ENCODE data around the gene MLLT6.

The MLLT6 gene

DNA sequence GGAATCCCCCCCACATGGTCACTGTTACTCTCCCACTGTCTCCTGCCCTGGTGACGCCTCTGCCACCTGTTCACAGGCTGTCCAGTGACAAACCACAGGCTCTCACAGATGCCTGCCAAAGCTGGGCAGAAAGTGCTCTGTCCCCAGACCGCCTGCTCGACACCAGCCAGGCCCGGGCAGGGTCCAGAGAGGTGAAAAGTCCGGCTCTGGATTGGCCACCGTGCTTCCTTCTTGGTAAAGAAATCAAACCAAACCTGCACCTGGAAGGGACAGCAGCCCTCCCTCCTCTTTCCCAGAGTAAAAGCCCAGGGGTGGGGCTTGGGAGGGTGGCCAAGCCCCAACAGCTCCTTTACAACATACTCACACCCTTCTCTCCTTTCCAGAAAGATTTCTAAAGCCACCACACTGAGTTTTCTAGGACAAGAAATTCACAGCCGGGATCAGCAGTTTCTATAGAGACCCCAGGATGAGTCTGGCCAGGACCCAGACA is 36.9 kb downstream of the MLLT6 start:
- DNase-seq (ENCODE audit: low read depth, low spot score), result no peak

DNA sequence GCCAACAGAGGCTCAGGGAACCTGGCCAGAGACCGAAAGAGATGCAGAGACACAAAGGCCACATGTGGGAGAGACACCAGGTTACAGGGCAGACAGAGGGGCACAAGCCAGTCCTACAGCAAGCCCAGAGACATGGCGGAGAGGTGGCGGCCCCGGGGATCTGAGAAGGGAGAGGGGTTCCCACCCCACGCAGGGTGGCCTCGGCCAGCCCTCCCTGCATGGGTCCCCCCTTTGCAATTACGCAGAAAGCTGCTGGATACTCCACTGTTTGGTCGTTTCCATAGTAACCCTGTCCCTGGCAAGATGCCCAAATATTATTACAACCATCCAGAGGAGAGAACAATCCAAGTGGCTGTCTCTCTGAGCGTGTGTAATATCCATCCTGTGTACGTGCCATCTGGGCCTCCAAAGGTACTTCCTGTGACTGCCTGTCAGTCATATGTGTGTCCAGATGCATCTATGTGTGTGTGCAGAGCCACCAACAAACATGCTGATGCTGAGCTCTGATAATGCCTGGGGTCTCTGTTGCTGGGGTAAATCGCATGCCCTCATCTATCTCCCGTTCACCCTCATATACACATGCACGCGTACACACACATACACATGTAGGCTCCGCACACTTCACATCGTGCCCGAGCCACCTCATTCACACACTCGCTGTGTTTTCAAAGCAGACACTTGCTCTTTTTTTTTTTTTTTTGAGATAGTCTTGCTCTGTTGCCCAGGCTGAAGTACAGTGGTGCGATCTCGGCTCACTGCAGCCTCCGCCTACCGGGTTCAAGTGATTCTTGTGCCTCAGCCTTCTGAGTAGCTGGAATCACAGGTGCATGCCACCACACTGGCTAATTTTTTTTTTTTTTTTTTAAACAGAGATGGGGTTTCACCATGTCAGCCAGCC is 37.6 kb downstream of the MLLT6 start:
- DNase-seq (ENCODE audit: low read depth, low spot score), result no peak

DNA sequence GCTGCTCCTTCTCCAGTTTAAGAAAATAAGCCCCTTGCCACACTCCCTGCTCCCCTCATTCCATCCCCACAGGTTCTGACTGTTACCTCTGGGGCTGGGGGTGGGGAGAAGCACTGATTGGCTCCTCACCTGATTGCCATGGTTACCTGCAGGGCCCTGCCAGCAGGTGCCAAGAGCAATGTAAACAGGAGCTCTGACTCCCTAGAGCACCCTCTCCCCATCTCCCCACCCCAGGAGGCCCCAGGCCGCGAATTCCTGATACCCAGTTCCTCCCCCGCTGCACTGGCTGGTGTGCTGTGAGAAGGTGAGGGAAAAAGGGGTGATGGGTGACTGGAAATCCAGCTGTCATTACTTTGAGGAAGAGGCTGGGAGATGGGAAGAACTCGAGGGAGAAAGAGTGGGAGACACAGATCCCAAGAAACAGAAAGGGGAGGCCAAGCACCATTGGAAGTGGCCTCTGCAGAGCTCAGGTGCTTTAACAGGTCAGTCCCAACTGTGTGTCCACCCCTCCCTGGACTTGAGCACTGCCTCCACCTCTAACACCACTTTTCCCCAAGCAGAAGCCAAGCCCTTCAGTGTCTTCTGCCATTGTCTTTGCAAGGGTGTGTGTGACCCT is 38.6 kb downstream of the MLLT6 start:
- DNase-seq (ENCODE audit: low read depth, low spot score), result no peak

GRCh38 chr17:38745545-38745944 is 40.5 kb downstream of the MLLT6 start:
- no peak for DNase-seq (ENCODE audit: low read depth, low spot score)

GRCh38 chr17:38746004-38746848 is 41.2 kb downstream of the MLLT6 start:
- no peak for DNase-seq (ENCODE audit: low read depth, low spot score)

- DNase-seq (ENCODE audit: low read depth, low spot score), result no peak
Observed at GRCh38 chr17:38746849-38747462, 41.9 kb downstream of the MLLT6 start.

GRCh38 chr17:38747463-38748148 is 42.5 kb downstream of the MLLT6 start:
- DNase-seq (ENCODE audit: low read depth, low spot score), result no peak

GRCh38 chr17:38748149-38748891 is 43.2 kb downstream of the MLLT6 start, which contains the start of gene PCGF2:
Gene PCGF2, minus strand, starts transcription at chr17:38748336. Its CDS starts 7,934 bp downstream, at chr17:38740402.
- no peak for DNase-seq (ENCODE audit: low read depth, low spot score)

GRCh38 chr17:38748892-38749222 is 43.8 kb downstream of the MLLT6 start:
- no peak for DNase-seq (ENCODE audit: low read depth, low spot score)

DNA sequence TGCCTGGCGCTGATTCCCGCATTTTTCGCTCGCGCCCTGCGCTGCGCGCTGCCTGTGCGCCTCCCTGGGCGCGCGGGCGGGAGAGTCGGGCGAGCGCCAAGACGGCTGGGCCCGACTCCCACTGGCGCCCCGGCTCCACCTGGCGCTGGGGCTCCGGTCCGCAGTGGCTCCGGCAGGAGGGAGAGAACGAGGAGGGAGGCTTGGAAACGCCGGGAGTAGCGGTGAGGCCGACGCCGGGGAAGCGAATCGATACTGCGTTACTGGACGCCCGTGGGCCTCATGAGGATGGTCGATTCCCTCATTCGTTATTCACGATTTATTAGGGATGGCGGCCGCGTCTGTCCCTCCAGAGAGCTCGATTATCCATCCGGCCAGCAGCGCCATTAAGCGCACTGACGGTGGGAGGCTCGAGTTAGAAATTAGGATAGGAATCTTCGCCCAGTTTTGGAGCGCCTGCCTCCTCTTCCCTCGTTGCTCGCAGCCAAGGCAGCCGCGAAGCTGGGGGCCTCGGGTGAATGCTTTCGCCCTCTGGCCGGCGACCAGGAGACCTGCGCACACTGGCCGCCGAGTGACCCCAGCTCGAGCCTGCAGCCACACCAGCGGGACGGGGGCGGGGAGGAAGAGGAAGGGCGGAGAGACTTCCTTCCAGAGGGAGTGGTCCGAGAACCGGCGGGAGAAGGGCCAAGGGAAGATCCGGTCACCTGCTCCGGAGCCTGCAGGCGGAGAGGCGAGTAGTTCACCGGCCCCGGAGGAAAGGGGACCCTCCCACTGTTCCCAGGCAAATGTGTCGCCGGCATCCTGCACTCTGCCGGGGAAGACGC is 44.4 kb downstream of the MLLT6 start:
- no peak for DNase-seq (ENCODE audit: low read depth, low spot score)

GRCh38 chr17:38750044-38750311 is 44.9 kb downstream of the MLLT6 start:
- DNase-seq (ENCODE audit: low read depth, low spot score), result no peak

DNA sequence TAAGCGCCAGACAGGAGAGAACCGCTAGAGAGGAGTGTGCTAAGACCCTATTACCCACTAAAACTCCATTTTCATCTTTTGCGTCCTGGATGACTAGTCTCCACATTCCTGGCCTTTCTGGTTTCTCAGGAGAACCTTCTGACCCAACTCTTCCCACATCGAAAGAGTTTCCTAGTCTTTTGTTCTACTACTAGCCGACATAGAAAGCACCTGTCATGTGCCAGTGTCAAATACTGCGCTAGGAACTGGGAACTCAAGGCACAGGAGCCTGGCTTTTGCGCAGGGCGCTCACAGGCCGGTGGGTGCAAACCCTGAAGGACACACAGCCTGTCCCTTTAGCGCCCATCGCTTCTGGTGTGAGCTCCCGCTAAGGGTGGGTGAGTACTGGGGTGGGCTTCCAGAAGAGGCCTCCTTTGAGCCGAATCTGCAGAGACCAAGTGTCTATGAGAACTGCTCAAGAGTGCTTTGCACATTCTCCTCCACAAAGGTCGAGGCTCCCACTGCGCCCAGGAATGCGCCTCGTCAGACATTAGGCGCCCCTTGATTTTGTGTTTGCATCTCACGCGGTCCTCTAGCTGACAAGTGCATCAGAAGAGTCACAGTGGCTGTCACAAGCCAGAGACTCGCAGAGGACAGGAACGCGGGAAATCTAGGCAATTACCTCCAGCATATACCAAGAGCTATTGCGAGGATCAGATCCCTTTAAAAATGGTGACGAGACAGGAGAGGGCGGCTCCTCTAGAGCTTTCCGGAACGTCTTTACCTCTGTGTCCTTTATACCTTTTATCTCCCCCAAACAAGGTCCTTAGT is 45.4 kb downstream of the MLLT6 start:
- DNase-seq (ENCODE audit: low read depth, low spot score), result no peak

DNA sequence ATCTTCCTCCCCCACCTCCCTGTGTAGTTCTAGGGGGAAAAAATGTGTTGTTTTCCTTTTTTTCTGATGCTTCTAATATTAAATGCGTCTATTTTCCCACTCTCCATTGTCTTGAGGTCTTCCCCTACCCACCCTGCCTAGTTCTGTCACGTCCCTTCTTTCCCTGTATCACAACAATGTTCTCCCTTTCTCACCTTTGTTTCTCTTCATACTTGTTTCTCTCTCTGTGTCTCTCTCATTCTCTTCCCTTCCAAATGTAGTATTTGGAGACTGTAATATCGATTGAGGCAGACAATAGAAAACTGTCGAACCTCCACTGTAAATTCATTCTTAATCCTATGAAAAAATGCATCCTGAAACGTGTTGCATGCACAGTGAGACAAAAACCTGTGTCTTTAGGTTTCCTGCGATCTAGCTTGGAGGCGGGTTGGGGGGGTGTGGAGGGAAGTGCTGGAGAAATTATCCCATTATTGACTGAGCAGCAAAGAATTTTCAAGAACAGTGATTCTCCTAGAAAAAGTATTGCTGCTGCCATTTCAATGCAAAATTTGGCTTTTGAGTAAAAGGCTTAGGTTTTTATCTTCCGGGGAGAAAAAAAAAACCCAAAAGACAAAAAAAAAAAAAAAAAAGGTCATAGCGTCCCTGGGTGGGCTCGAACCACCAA is 46.2 kb downstream of the MLLT6 start:
- no peak for DNase-seq (ENCODE audit: low read depth, low spot score)

DNA sequence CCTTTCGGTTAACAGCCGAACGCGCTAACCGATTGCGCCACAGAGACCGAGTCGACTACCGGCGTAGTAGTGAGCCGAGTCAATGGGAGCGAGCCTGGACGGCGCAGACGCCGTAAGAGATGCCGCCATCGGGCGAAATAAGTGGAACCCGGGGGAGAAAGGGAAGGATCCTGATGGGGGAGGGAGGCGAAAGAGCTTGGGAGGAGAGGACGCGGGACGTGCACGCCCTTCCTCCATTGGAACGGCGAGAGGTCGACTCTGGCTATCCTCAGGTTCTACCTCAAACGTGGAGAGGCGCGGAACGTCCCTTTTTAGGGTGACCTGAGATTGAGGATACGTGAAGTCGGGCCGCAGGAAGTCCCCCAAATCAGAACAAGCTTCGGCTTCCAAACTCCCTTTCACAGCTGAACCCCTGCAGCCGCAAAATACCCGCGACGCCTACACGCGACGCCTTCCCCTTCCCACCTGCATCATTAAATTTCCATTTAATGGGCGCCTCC is 46.8 kb downstream of the MLLT6 start:
- peak; percentile 66 for DNase-seq (ENCODE audit: low read depth, low spot score)

DNA sequence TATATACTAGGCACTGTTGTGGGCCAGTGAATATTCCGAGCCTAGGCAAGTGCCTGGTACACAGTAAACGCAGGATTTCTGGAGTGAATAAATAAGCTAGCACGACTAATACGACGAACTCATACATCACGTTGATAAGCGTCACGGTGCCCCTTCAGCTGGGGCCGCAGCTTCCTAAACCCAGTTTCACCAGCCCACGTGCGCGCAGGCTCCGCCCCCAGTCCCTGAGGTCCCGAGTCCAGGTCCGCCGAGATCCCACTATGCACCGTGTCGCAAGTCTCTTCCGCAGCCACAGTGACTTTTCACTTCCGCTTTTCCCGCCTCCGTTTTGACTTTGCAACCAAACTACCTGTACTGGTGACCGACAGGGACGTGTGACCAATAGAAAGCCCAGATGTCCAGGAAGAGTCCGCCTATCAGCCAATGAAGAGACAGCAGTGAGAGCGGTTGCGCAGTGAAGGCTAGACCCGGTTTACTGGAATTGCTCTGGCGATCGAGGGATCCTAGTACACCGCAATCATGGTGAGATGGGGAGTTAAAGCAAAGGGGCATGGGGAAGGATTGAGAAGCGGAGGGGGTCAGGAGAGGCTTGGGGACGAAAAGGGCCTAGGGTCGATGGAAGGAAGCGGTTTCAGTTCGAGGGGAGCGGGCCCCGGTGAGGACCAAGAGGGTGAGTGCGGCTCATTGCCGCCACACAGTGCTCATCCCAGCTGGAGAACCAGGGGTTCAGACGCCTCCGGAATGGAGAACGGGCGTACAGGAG is 47.4 kb downstream of the MLLT6 start, which contains the start of gene PSMB3:
PSMB3 (plus strand) TSS at position 434 of the 763 bp plus-strand sequence; CDS start at position 520, 86 bp downstream.
- DNase-seq (ENCODE audit: low read depth, low spot score), result peak; percentile 92

DNA sequence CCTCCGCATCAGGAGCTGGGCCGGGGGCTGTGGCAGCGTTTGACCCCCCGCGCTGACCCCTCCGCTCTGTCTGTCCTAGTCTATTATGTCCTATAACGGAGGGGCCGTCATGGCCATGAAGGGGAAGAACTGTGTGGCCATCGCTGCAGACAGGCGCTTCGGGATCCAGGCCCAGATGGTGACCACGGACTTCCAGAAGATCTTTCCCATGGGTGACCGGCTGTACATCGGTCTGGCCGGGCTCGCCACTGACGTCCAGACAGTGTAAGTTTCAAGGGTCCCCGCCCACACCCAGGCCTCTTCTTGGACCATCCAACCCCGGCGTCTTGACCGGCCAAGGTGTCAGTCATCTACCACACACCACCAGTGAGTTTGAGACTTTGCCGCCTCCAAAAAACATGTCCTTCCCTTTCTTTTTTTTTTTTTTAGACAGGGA is 48.0 kb downstream of the MLLT6 start:
- DNase-seq (ENCODE audit: low read depth, low spot score), result no peak

GRCh38 chr17:38761612-38762011 is 56.5 kb downstream of the MLLT6 start:
- no peak for DNase-seq (ENCODE audit: low read depth, low spot score)
